Daoy (cell line): Measurements from ENCODE around the gene CDC42BPA. TPM values are rescaled to one million over a fixed set of nuclear protein-coding genes. Genes with fewer than 3 reads are reported as not detected.

Source experiments
- DNase-seq: peaks from one replicate; pipeline ENCODE4 v3.0.0-alpha.2; 2015; ENCODE audit warnings: low read depth
- total RNA-seq: library from RNA; depleted of rRNA; stranded (reverse); fragments of >200 nt; shearing (Covaris generic); gene quantifications from 2 replicates; pipeline ENCODE4 v1.2.3, GENCODE V29; 2014

The CDC42BPA gene
- total RNA-seq, 1 experiment from 2014 or later: 18.5 TPM

GRCh38 chr1:226995365-226996332 lies 322.6 kb downstream of the CDC42BPA start:
- DNase-seq: no peak

- DNase-seq: no peak
These were observed 323.5 kb downstream of the CDC42BPA start for GRCh38 chr1:226994586-226995364.

GRCh38 chr1:226993814-226994585 lies 324.3 kb downstream of the CDC42BPA start:
- no peak for DNase-seq

GRCh38 chr1:226991920-226992319 lies 326.4 kb downstream of the CDC42BPA start:
- DNase-seq: no peak

DNA sequence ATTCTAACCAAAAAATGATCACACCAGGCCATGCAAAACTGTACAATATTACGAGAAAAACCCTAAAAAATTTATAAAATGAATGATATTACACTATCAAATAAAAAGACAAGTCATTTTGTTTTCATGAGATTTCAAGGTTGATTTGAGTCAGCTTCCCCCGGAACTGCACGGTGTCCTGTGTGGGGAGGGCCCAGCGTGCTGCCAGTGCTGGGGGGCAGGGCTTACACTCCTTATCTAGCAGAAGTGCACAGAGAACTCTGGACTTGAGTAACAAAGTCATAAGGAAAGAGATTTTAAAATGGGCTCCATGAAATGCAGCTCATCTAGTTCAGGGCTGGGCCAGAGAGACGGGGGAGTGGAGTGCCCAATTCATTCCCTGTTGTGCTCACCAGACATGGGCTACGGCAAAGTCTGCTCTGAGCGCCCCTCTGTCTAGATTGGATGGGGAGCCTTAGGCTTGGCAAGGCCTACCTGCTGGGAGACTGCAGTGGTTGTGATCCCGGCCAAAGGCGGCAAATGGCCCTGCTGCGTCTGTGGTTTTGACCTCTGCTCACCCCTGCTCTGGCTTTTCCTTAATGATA lies 328.1 kb downstream of the CDC42BPA start:
- DNase-seq: no peak

DNA sequence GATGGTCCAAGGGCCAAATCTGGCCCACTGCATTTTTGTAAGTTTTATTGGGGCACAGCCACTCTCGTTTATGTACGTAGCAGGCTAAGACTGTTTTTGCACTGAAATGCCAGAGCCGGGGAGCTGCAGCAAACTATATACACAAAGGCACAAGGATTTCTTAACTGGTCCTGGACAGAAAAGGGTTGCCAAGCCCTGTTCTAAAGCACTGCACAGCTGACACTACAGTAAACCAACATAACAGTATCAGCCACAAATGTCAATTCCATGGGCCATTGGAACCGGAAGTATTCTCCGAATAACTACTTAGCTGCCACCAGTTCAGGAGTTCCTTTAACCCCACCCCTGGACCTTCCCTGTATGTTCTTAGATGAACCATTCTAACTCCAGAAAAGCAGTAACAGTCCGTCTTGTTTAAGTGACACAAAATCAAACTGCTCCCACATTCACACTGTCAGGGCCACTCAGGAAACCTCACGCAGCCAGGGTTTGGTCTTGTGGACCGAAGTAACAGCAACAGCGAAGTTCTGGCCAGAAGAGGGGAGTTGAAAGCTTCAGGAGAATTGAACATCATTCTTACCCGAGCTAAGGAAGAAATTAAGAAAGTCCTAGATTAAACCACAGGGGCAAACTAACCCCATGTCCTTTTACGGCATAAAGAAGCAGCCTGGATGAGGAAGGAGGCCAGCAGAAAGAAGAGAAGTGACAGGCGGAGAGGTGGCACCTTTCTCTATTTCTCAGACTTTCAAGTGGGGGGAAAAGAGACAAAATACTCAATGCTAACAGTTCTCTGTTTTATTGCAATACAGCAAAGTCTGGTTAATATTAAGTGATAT lies 329.0 kb downstream of the CDC42BPA start:
- no peak for DNase-seq

DNA sequence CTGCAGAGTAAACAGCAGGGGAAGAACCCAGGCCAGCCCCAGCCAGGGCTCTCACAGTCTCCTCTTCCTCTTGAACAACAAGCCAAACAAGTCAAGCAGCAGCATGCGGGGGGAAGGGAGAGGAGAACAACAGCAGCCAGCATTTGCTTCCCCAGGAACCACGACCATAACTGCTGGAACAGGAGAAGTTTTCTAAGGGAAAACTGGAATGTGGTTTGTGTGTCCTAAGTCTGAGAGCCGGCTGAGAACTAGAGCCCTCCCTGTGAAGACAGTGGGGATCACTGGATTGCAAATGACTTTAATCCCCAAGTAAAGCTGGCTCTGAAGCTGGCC lies 330.0 kb downstream of the CDC42BPA start:
- no peak for DNase-seq

- no peak for DNase-seq
These were observed 330.5 kb downstream of the CDC42BPA start for GRCh38 chr1:226987623-226988333.

DNA sequence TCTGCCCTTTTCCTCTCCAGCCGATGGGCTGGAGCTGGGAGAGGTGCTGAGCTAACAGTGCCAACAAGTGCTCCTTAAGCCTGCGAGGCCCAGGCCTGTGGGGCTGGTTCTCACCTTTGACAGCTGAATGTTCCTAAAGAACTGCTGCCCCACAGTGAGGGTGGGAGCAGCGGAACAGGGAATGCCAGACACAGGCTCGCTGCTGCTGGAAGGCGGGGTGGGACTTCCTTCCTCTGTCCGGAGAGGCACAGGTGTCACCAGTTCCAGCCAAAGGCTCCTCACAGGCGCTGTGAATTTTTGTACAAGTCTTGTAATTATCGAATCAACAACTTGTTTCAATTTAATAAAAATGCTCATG lies 331.1 kb downstream of the CDC42BPA start:
- no peak for DNase-seq

DNA sequence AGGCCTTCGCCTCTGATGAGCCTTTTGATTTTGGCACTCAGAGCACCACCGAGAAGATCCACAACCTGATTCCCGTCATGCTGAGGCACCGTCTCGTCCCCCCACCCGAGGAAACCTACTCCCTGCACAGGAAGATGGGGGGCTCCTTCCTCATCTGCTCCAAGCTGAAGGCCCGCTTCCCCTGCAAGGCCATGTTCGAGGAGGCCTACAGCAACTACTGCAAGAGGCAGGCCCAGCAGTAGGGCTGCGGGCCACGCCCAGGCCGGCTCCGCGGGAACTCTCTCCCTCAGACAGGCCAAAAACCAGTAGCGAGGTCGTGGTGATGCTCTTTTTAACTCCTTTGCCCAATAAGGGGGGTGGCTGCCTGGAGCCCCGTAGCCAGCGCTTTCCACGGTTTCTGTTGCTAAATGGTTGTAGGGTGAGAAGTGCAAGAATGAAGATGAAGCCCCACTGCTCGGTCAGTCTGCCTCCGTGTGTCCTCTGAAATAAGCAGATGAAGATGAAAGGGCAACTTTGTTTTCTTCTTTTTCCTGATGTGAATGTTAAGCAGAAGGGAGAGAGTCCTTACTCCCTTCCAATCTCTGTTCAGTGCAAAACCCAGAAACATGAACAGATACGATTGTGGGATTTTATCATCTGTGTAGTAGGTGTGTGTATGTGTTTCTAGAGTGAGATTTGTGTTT lies 331.7 kb downstream of the CDC42BPA start:
- DNase-seq: no peak

DNA sequence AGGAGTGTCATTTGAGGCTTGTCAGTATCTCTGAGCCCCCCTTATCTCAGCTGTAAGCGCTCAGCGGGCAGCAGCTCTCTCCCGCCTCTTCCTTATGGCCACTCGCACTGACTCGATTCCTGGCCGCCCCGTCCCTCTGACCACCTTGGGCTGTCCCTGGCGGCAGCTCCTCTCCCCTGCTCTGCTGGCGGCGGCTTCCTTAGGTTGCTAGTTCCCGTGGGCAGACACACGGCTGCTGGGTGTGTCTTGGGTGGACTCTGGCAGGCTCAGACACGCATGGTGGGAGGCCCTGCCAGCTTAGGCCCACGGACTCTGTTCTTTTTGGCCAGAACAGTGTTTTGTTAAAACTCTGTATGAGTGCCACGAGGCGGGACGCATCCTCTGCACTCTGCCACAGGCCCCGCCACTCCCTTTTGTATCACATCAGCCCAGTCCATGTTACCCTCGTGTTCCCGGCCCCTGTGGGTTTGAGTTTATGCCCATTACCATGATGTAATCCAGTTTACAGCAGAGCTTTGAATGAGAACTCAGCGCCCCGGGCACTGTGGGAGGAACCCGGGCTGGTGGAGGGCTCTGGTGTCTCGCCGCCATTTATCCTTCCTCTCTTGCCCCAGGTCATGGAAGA lies 332.3 kb downstream of the CDC42BPA start:
- DNase-seq: no peak

DNA sequence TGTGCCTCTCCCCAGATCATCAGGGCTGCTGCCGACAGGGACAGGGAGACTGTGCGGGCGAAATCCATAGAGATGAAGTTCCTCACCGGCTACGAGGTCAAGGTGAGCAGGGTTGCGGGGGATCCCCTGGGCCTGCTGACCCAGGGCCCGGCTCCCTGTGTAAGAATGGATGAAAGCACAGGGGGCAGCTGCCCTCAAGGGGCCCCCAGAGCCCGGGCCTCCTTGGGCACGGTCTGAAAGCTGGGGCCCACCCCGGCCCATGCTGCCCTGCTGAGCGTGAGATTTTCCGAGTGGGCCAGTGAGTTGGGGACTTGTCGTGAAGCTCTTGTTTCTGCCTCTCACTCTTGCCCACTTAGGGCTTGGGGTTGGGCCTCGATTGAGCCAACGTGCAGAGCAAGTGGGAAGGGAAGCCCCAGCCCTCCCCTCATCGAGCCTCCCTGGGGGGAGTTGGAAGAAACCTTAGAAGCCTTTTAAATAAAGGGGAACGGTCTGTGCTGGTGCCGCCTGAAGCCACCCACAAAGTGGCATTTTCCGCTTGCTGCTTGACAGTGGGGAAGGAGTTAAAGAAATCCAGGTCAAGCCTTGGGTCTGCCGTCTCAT lies 333.0 kb downstream of the CDC42BPA start:
- DNase-seq: no peak

DNA sequence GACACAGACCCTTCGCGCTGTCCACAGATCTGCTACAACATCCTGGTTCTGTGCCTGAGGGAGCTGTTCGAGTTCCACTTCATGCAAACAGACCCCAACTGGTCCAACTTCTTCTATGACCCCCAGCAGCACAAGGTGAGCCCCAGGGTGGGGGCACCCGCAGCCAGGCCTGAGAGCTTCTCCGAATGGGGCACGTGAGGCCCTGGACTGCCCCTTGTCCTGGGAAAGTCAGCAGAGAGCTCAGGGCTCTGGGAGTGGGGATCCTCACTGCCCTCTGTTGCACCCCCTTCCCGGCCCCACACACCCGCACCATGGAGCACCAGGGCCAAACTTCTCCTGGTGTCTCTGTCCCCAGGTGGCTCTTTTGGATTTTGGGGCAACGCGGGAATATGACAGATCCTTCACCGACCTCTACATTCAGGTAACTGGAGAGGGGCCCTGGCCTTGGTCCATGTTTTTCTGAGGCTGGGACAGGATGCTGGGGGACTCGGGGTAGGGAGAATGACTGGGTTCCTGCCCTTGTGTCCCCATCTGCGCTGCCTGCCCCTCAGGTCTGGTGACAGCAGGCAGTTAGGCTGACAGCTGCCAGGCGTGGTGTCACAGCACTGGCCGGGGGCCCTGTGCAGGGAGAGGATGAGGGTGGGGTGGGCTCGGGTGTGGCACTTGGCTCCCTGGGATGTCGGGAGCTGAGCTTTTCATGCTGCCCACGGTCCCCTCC lies 333.6 kb downstream of the CDC42BPA start:
- DNase-seq: no peak

DNA sequence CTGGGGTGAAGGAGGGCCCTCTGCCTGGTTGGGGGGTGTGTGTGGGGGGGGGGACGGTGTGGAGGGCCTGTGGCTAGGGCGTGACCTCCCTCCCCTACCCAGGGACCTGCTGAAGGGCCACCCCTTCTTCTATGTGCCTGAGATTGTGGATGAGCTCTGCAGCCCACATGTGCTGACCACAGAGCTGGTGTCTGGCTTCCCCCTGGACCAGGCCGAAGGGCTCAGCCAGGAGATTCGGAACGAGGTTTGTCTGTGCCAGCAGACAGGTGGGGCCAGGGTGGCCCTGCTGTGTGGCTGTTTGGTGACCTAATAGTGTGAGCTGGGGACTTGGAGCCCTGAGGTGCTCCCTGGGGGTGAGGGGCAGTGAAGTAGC lies 334.3 kb downstream of the CDC42BPA start:
- no peak for DNase-seq

GRCh38 chr1:226983247-226983991 lies 334.9 kb downstream of the CDC42BPA start:
- no peak for DNase-seq

GRCh38 chr1:226982451-226983177 lies 335.7 kb downstream of the CDC42BPA start:
- DNase-seq: no peak

- no peak for DNase-seq
These were observed 336.5 kb downstream of the CDC42BPA start for GRCh38 chr1:226981838-226982237.
